Measurements from ENCODE around the gene TENM4.

GRCh38 chr11:78996007-78996406 lies 444.8 kb downstream of the TENM4 start:
- TF ChIP-seq, protein P1, sequence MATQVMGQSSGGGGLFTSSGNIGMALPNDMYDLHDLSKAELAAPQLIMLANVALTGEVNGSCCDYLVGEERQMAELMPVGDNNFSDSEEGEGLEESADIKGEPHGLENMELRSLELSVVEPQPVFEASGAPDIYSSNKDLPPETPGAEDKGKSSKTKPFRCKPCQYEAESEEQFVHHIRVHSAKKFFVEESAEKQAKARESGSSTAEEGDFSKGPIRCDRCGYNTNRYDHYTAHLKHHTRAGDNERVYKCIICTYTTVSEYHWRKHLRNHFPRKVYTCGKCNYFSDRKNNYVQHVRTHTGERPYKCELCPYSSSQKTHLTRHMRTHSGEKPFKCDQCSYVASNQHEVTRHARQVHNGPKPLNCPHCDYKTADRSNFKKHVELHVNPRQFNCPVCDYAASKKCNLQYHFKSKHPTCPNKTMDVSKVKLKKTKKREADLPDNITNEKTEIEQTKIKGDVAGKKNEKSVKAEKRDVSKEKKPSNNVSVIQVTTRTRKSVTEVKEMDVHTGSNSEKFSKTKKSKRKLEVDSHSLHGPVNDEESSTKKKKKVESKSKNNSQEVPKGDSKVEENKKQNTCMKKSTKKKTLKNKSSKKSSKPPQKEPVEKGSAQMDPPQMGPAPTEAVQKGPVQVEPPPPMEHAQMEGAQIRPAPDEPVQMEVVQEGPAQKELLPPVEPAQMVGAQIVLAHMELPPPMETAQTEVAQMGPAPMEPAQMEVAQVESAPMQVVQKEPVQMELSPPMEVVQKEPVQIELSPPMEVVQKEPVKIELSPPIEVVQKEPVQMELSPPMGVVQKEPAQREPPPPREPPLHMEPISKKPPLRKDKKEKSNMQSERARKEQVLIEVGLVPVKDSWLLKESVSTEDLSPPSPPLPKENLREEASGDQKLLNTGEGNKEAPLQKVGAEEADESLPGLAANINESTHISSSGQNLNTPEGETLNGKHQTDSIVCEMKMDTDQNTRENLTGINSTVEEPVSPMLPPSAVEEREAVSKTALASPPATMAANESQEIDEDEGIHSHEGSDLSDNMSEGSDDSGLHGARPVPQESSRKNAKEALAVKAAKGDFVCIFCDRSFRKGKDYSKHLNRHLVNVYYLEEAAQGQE (IDR thresholded peaks at IDR 0.05; ENCODE audit: borderline replicate concordance) = no peak
- TF ChIP-seq, protein P2, sequence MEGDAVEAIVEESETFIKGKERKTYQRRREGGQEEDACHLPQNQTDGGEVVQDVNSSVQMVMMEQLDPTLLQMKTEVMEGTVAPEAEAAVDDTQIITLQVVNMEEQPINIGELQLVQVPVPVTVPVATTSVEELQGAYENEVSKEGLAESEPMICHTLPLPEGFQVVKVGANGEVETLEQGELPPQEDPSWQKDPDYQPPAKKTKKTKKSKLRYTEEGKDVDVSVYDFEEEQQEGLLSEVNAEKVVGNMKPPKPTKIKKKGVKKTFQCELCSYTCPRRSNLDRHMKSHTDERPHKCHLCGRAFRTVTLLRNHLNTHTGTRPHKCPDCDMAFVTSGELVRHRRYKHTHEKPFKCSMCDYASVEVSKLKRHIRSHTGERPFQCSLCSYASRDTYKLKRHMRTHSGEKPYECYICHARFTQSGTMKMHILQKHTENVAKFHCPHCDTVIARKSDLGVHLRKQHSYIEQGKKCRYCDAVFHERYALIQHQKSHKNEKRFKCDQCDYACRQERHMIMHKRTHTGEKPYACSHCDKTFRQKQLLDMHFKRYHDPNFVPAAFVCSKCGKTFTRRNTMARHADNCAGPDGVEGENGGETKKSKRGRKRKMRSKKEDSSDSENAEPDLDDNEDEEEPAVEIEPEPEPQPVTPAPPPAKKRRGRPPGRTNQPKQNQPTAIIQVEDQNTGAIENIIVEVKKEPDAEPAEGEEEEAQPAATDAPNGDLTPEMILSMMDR (IDR thresholded peaks at IDR 0.05; ENCODE audit: poor library complexity, severe bottlenecking) = no peak
